Posterior cingulate gyrus (tissue), 11 donors: ENCODE data around the gene GTF2IRD1.
"Not testable (repeated sequence)": the region's sequence is repeated elsewhere in the genome, so short reads cannot be mapped to it uniquely, and the experiment has no call there.

ENCODE experiments used
- DNase-seq, 10 donors: peaks; one replicate each; pipeline versions ENCODE4 v3.0.0 to v3.0.0-alpha.2; 2020 to 2021; ENCODE audit warnings: mixed read lengths in 3 of 10
- intact Hi-C: fragments of 100-400 bp; cut with DNase I; formaldehyde crosslinking; loops from one replicate; pipeline ENCODE4 v1.15.1; 2023

GTF2IRD1 gene

GRCh38 chr7:74485611-74486010 lies 31.9 kb downstream of the GTF2IRD1 start:
- intact Hi-C loops, result no loop called here
- no peak for DNase-seq

- DNase-seq, intact Hi-C loops: not testable (repeated sequence)
Observed at GRCh38 chr7:74488518-74489030, 34.9 kb downstream of the GTF2IRD1 start.

- intact Hi-C loops, result no loop called here
Observed at GRCh38 chr7:74489997-74490945, 36.6 kb downstream of the GTF2IRD1 start.

GRCh38 chr7:74491490-74491889 lies 37.8 kb downstream of the GTF2IRD1 start:
- intact Hi-C loops, DNase-seq: not testable (repeated sequence)

More at GRCh38 chr7:74489997-74490945, 36.6 kb downstream of the GTF2IRD1 start:
- peak in 8 of 10 donors; percentile 47 to 95 (median 76) for DNase-seq

GRCh38 chr7:74493295-74493694 lies 39.6 kb downstream of the GTF2IRD1 start:
- intact Hi-C loops, result no loop called here
- no peak for DNase-seq

GRCh38 chr7:74494076-74494548 lies 40.4 kb downstream of the GTF2IRD1 start:
- DNase-seq, result no peak
- intact Hi-C loops, result no loop called here

- intact Hi-C loops, result no loop called here
- no peak for DNase-seq
Observed at GRCh38 chr7:74495112-74496086, 41.7 kb downstream of the GTF2IRD1 start.

GRCh38 chr7:74496272-74496671 lies 42.6 kb downstream of the GTF2IRD1 start:
- intact Hi-C loops, result no loop called here
- DNase-seq, result no peak

GRCh38 chr7:74496773-74497172 lies 43.1 kb downstream of the GTF2IRD1 start:
- DNase-seq, intact Hi-C loops: not testable (repeated sequence)

GRCh38 chr7:74498354-74498753 lies 44.6 kb downstream of the GTF2IRD1 start:
- intact Hi-C loops, result no loop called here
- DNase-seq, result no peak

GRCh38 chr7:74498996-74499834 lies 45.5 kb downstream of the GTF2IRD1 start:
- no peak for DNase-seq
- intact Hi-C loops, result no loop called here

GRCh38 chr7:74499835-74500388 lies 46.2 kb downstream of the GTF2IRD1 start:
- intact Hi-C loops, result no loop called here
- no peak for DNase-seq

- peak in 3 of 10 donors; percentile 36 to 85 (median 85) for DNase-seq
- intact Hi-C loops, result no loop called here
Observed at GRCh38 chr7:74501298-74501697, 47.6 kb downstream of the GTF2IRD1 start.

GRCh38 chr7:74502216-74502891 lies 48.6 kb downstream of the GTF2IRD1 start:
- DNase-seq, result peak in 7 of 10 donors; percentile 40 to 88 (median 52)
- intact Hi-C loops, result no loop called here

- intact Hi-C loops, result no loop called here
Observed at GRCh38 chr7:74503061-74503460, 49.4 kb downstream of the GTF2IRD1 start.

GRCh38 chr7:74503943-74504342 lies 50.2 kb downstream of the GTF2IRD1 start:
- no peak for DNase-seq
- intact Hi-C loops, result no loop called here

More at GRCh38 chr7:74503061-74503460, 49.4 kb downstream of the GTF2IRD1 start:
- no peak for DNase-seq

GRCh38 chr7:74505471-74506324 lies 52.0 kb downstream of the GTF2IRD1 start:
- DNase-seq, result no peak
- intact Hi-C loops, result no loop called here

GRCh38 chr7:74506325-74506724 lies 52.6 kb downstream of the GTF2IRD1 start:
- intact Hi-C loops, result no loop called here
- DNase-seq, result no peak
